Measurements from ENCODE around the gene RFLNA. TPM values are rescaled to one million over a fixed set of nuclear protein-coding genes. Genes with fewer than 3 reads are reported as not detected.

The RFLNA gene
- total and polyA plus RNA-seq, 7 donors = 0.83 to 57.1 (median 17.6) TPM; not detected in 2

DNA sequence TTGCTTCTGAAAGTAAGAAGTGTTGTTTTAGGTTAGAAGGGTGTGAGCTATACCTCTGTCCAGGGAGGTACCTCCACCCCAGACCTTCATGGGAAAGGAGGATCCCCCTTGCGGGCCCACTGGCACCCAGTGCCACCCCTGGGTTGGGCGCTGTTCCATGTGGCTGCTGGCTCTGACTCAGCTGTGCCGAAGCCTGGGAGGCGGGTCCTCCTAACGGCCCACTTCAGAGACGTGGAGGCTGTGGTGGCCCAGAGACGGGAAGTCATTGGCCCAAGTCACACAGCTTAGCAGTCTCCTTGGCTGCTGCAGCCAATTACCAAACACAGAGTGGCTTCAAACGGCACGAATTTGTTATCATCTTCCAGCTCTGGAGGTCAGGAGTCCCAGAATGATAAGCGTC, 10.2 kb downstream of the RFLNA start:
- no peak for DNase-seq
- no peaks in the 10 kb centered on the region for H3K27me3 ChIP-seq
- H3K36me3 ChIP-seq = no peaks in the 10 kb centered on the region
- 77 to 83% methylated on average over 10 of the region's 10 CpGs for WGBS, 2 donors
- H3K9me3 ChIP-seq = no peaks in the 10 kb centered on the region
- H3K4me1 ChIP-seq = no peaks in the 10 kb centered on the region
- no peak for TF ChIP-seq EP300 (IDR thresholded peaks at IDR 0.05)
- intact Hi-C loops (cut with DNase I) = no loop called here
- no peak overlapping the region for H3K27ac ChIP-seq
- H3K4me3 ChIP-seq = no peak overlapping the region

DNA sequence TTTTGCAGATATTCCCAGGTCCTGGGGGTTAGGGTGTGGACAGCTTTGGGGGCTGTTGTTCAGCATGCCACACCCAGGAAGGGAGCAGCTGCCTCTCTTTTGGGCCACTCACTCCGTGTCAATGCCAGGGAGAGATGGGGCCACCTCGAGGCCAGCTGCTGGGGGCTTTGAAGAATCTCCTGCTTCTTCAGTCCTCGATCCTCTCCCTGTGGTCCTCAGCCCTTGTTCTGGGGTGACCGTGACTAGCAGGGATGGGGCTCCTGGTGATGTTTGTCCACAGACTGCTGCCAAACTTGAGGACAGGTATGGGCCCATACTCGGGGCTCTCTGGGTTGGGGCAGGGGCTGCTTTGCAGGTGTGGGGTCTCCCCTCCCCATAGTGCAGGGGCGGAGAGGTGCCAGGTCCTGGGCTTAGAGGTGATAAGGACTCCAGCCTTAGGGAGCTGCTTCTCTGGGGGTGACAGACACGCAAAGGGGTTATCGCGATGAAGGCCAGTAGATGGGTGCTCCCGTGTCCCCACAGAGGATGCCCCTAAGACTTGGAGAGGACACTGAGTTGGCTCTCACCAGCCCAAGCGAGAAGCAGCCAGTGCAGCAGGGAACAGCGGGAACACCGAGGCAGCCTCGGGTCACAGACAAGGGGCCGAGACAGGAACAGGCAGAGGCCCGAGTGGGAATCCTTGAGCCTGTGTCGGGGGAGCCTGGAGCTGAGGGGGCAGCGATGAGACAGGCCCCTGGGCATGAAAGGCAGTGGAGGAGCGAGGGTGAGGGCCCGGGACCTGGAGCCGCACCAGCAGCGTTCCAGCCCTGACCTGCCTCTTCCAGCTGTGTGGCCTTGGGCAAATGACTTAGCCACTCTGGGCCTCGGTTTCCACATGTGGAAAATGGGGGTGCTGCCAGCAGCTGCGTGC, 11.1 kb downstream of the RFLNA start:
- no peak overlapping the region for H3K27ac ChIP-seq
- no peaks in the 10 kb centered on the region for H3K4me1 ChIP-seq
- no peak overlapping the region for H3K4me3 ChIP-seq
- DNase-seq = no peak
- WGBS, 2 donors = 88 to 92% methylated on average over 24 of the region's 24 CpGs
- no peaks in the 10 kb centered on the region for H3K9me3 ChIP-seq
- TF ChIP-seq, protein P1, sequence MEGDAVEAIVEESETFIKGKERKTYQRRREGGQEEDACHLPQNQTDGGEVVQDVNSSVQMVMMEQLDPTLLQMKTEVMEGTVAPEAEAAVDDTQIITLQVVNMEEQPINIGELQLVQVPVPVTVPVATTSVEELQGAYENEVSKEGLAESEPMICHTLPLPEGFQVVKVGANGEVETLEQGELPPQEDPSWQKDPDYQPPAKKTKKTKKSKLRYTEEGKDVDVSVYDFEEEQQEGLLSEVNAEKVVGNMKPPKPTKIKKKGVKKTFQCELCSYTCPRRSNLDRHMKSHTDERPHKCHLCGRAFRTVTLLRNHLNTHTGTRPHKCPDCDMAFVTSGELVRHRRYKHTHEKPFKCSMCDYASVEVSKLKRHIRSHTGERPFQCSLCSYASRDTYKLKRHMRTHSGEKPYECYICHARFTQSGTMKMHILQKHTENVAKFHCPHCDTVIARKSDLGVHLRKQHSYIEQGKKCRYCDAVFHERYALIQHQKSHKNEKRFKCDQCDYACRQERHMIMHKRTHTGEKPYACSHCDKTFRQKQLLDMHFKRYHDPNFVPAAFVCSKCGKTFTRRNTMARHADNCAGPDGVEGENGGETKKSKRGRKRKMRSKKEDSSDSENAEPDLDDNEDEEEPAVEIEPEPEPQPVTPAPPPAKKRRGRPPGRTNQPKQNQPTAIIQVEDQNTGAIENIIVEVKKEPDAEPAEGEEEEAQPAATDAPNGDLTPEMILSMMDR (IDR thresholded peaks at IDR 0.05) = no peak
- no peak for TF ChIP-seq EP300 (IDR thresholded peaks at IDR 0.05)
- TF ChIP-seq POLR2AphosphoS5 (IDR thresholded peaks at IDR 0.05) = no peak
- TF ChIP-seq POLR2A (IDR thresholded peaks at IDR 0.05) = no peak
- intact Hi-C loops (cut with DNase I) = no loop called here
- no peaks in the 10 kb centered on the region for H3K36me3 ChIP-seq
- no peaks in the 10 kb centered on the region for H3K27me3 ChIP-seq

DNA sequence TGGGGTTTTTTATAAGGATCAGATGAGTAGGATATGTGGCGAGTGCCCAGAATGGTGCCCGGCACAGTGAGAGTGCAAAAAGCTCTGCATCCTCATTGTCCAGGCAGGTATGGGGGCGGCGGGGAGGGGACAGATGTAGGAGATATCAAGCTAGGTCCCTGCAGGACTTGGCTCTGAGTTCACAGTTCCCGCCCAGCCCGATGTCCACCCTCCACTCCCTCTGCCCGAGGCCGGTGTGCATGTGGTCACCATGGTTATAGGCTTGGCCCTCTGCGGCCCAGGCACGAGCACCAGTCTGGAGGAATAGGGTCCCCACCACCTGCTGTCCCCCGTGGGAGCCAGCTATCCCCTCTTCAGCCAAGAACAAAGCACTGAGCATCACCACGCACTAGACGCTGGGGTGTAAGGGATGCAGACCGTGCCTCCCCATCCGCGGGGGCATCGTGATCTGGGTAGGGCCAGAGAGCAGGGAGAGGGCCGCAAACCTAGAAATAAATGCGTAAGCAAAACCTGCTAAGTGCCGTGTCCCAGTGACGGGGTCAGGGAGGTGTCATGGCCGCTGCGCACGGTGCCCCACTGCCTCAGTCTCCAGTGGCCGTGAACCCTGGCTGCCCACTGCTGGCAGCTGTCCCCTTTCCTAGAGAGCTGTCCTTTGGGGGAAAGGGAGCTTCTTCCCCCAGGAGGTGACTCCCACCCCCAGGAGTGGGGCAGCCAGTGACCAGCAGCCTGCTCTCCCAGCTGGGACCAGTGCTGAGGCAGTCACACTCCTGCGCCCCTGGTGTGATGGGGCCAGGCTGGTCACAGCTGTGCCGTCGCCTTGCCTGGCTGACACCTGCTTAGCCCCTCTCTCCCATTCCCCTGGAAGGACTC, 12.0 kb downstream of the RFLNA start:
- TF ChIP-seq, protein P1 (IDR thresholded peaks at IDR 0.05) = no peak
- TF ChIP-seq POLR2A (IDR thresholded peaks at IDR 0.05) = no peak
- TF ChIP-seq EP300 (IDR thresholded peaks at IDR 0.05) = no peak
- no peak for TF ChIP-seq POLR2AphosphoS5 (IDR thresholded peaks at IDR 0.05)
- H3K27me3 ChIP-seq = no peaks in the 10 kb centered on the region
- no peaks in the 10 kb centered on the region for H3K9me3 ChIP-seq
- no peaks in the 10 kb centered on the region for H3K36me3 ChIP-seq
- H3K4me1 ChIP-seq = no peaks in the 10 kb centered on the region
- 90 to 91% methylated on average over 28 of the region's 28 CpGs for WGBS, 2 donors
- no peak overlapping the region for H3K27ac ChIP-seq
- no peak overlapping the region for H3K4me3 ChIP-seq
- intact Hi-C loops (cut with DNase I) = no loop called here
- no peak for DNase-seq

DNA sequence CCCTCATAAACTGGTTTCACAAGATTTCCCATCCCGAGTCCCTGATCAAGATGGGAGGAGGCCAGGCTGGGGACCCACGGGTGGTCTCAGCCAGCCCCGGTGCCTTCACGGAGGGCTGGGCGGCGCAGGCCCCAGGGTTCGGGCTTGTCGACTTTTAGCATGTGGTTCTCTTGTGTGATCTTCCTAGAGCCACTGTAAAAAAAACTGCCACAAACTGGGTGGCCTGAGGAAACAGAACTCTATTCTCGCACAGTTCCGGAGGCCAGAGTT, 12.6 kb downstream of the RFLNA start:
- intact Hi-C loops (cut with DNase I) = no loop called here
- no peak overlapping the region for H3K4me3 ChIP-seq
- H3K27ac ChIP-seq = no peak overlapping the region
- H3K9me3 ChIP-seq = no peaks in the 10 kb centered on the region
- WGBS, 2 donors = 90 to 93% methylated on average over 10 of the region's 10 CpGs
- no peaks in the 10 kb centered on the region for H3K36me3 ChIP-seq
- DNase-seq = no peak
- H3K4me1 ChIP-seq = no peaks in the 10 kb centered on the region
- TF ChIP-seq POLR2AphosphoS5 (IDR thresholded peaks at IDR 0.05) (no peak), EP300 (IDR thresholded peaks at IDR 0.05) (no peak), POLR2A (IDR thresholded peaks at IDR 0.05) (no peak)
- TF ChIP-seq, protein P1 (IDR thresholded peaks at IDR 0.05) = no peak
- H3K27me3 ChIP-seq = no peaks in the 10 kb centered on the region

DNA sequence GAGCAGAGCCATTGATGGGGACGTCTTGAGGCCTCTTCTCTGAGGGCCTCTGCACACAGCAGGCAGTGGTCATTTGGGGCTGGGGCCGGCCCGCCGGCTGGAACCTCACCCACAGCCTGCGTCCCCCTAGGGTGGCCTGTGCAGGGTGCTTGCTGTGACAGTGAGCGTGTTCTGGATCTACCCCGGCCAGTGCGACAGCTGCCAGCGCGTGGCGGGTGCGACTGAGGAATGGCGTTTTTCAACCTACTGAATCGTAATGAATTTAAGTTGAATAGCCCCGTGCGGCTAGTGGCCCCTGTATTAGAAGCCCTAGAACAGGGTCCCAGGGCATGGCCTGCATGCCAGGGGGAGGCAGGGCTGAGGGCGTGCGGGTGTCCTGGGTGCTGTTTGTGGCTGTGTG, 13.8 kb downstream of the RFLNA start:
- intact Hi-C loops (cut with DNase I) = no loop called here
- no peaks in the 10 kb centered on the region for H3K36me3 ChIP-seq
- no peak for TF ChIP-seq POLR2AphosphoS5 (IDR thresholded peaks at IDR 0.05)
- no peak for TF ChIP-seq POLR2A (IDR thresholded peaks at IDR 0.05)
- TF ChIP-seq, protein P1 (IDR thresholded peaks at IDR 0.05) = no peak
- TF ChIP-seq EP300 (IDR thresholded peaks at IDR 0.05) = no peak
- H3K4me3 ChIP-seq = no peak overlapping the region
- H3K27me3 ChIP-seq = no peaks in the 10 kb centered on the region
- no peaks in the 10 kb centered on the region for H3K4me1 ChIP-seq
- no peak for DNase-seq
- 95 to 96% methylated on average over 18 of the region's 18 CpGs for WGBS, 2 donors
- H3K27ac ChIP-seq = no peak overlapping the region
- no peaks in the 10 kb centered on the region for H3K9me3 ChIP-seq

Measured in sigmoid colon (tissue), 7 donors.